GM12873 (cell line): ENCODE data around the gene RANBP9.

Source experiments
- TF ChIP-seq, protein P1 (sequence below): IDR thresholded peaks from 2 replicates; pipeline ENCODE4 v1.5.1; 2012; ENCODE audit warnings: low read depth, mild to moderate bottlenecking, moderate library complexity, low read length, control low read depth; ENCODE audit not compliant: insufficient read depth; ENCODE audit errors: missing control alignments

RANBP9 gene

DNA sequence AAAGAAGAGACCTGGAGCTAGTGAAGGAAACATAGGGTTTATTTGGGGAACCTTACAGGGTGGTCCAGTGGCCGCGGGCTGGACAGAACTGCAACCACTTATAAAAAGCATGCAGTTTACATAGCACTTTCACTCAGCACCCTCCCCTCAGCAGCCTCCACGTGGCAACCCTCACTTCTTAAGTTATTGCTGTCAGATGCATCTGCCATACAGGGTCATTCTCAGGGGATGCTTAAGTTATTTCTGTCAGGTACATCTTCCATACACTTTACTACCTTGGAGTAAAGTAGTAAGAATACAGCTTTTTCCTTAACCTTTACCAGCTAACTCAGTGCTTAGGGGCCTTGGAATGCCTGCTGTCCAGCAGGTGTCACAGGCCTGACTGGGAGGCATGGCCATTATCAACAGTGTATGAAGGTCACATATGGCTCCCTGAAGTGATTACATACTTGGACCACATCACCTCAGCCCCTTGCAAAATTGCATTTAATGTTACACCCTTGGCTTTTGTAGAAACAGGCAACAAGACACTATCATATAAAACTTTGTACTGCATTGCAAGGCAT lies 98.5 kb downstream of the RANBP9 start:
- TF ChIP-seq, protein P1, sequence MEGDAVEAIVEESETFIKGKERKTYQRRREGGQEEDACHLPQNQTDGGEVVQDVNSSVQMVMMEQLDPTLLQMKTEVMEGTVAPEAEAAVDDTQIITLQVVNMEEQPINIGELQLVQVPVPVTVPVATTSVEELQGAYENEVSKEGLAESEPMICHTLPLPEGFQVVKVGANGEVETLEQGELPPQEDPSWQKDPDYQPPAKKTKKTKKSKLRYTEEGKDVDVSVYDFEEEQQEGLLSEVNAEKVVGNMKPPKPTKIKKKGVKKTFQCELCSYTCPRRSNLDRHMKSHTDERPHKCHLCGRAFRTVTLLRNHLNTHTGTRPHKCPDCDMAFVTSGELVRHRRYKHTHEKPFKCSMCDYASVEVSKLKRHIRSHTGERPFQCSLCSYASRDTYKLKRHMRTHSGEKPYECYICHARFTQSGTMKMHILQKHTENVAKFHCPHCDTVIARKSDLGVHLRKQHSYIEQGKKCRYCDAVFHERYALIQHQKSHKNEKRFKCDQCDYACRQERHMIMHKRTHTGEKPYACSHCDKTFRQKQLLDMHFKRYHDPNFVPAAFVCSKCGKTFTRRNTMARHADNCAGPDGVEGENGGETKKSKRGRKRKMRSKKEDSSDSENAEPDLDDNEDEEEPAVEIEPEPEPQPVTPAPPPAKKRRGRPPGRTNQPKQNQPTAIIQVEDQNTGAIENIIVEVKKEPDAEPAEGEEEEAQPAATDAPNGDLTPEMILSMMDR: no peak

GRCh38 chr6:13611715-13612114 lies 99.9 kb downstream of the RANBP9 start:
- TF ChIP-seq, protein P1: no peak

GRCh38 chr6:13605634-13606033 lies 106.0 kb downstream of the RANBP9 start:
- TF ChIP-seq, protein P1: no peak

- TF ChIP-seq, protein P1: no peak
These were observed 106.9 kb downstream of the RANBP9 start for GRCh38 chr6:13604546-13605416.

GRCh38 chr6:13604135-13604534 lies 107.5 kb downstream of the RANBP9 start:
- TF ChIP-seq, protein P1: no peak

GRCh38 chr6:13600036-13600435 lies 111.6 kb downstream of the RANBP9 start:
- TF ChIP-seq, protein P1: no peak

- TF ChIP-seq, protein P1: no peak
These were observed 114.6 kb downstream of the RANBP9 start for GRCh38 chr6:13597073-13597472.
